ENCODE results near the gene HOXC5.
A peak's percentile ranks its signal among the peaks of the same experiment; 100 is the strongest.

Gene HOXC5

DNA sequence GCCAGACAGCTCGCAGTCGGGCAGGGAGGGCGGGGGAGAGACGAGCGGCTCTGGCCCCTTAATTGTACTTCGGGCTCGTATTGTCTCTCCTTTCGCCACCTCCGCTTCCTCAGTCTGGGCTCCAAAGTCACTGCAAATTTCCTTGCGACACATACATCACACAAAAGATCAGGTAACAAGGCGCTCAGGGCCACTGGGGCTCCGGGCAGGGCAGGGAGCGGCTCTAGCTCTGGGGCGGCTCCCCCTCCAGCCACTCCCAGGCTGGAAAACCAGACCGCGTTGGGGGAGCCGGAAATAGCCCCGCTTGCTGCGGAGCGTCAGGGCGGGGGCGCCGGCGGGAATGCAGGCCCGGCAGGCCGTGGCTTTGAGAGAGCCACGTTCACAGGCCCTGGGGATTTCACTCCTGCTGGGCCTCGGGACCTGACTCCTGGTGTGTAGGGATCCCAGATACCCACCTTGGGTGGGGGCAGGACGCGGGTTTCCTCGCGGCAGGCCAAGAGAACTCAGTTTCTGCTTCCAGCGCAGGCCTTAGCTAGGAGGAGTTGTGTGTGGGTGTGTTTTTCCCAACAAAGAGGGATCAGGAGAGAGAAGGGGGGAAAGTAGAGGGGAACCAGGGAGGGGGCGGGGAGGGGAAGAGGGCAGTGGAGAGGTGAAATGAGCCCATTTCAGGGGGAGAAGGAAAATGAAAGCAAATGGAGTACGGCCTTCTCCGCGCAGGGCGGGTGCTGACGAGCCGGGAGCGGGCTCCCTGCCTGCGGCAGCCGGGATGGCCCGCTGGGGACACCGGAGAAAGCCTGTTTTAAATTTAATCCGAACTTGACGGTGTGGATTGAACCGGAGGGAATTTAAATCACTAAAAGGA is 37.2 kb upstream of the HOXC5 start:
- DNase-seq (ENCODE audit: low read depth), result peak; percentile 58

DNA sequence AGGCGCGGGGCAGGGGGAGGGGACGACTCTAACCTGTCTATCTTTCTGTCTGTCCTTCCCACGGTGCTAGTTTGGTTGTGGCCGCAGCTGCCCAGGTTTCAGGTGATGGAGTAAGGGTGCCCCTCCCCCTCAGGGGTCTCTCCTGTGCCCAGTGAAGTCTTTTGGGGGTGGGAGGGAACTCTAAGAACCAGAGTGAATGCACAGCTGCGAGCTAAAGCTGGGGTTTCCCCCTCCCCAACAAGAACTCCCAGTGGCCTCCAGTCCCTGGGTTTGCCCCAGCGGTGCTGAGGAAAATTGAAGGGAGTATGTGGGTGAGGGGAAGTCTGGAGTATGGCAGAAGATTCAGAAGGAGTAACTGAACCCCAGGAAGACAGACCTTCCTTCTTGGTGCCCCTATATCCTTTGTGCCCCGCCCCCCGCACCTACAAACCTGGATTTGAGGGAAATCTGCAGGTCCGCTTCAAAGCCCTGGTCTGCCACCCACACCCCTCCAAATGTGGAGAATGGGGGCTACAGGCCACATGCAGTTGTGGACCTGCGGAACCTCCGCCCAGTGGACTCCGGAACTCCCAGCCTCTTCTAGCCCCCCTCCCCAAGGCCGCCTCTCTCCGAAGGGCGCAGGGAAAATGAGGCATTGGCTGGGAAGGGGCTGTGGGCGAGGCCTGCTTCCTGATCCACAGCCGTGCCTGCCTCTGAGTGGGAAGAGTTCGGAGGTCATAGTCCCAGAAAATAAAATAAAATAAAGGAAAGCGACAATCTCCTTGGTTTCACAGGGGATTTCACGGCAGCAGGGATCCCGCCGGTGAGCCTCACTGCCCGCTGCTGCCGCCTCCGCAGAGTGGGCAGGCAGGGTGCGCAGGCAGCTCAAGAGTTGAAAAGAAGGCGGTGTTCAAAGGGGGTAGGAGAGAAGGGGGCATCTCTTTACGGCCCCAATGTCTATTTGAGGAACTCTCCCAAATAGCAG is 36.3 kb upstream of the HOXC5 start:
- DNase-seq (ENCODE audit: low read depth), result no peak

DNA sequence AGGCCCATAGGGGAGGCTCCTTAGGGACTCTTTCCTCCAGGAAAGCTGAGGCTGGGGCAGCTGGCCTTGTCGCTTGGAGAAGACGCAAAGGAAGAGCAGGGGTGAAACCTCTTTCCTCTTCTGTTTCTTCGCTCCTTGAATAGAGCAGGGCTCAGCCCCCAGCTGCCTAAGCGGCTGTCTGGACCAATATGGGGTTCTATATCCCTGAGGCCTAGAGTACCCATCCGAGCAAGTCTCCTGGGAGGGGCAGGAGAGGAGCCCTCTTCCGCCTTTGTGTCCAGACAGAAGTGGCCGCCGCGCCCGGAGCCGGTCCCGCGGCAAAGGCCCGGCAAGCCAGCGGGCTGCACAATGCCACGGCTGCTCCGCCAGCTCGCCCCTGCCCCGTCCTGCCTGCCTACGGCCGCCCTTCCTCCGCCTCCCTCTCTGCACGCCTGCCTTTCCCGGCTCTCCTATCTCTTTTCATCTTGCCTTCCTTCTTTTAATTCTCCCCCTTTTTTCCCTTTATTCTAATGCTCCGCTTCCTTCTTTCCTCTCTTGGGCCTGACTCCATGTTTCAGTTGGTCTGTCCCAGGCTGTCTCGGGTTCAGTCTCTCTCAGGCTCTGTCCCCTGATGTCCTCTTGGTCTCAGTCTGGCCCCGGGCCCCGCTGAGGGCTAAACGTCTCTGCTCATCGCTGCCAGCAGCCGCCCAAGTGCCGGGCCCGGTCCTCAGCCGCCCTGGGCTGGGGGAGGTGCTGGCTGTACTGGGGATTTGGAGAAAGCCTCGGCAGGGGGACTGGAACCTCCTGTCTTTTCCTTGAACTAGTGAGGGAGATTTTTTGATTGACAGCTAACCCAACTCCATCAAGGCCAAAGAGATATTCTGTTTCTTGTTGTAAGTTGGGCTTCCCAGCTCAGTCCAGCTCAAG is 35.4 kb upstream of the HOXC5 start:
- no peak for DNase-seq (ENCODE audit: low read depth)

DNA sequence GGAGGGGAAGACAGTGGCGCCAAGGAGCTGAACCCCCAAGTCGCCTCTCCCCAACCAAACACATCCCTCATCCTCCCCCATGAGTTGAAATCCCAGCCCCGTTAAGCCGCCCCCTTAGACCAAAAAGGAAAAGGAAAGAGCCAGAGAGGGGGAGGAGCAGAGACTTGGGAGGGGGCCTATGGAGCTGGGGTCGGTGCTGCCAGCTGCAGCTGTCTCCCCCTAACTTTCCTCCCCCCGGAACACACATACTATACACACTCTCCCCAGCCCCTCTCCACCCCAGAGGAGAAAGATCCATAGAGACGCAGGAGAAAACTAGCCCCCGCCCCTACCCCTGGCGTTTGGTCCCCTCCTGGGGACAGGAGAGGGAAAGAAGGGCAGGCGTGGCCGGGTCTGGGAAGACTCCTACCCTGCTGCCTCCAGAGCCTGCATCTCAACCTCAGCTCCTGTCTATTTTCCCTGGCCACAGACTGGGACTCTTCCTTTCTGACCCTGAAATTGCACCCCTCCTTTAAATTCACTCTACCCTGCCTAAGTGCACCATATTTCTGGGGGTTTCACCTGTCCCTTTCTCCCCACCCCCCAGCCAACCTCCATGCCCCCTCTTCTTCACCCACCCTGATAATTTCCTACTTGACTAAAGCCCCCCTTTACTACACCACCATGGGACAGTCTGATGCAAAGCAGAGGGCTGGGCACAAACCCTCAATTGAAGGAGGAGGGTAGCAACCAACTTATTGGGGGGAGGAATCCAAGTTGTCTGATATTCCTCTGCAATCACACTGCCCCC is 34.5 kb upstream of the HOXC5 start:
- DNase-seq (ENCODE audit: low read depth), result no peak

DNA sequence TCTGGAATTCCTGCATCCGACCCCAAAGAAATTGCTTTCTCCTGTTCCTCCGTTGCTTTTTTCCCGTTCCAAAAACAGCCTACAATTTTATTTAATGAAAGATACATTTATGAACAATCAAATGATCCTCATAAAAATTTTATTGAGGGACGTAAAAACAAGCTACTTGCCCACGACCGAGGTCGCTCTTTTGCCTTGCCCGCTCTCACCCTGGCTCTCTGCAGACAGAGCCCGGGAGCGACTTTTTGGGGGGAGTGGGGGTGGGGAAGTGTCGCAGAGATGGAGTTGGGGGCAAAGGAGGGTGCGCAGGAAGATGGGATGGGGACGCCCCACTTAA is 34.0 kb upstream of the HOXC5 start:
- DNase-seq (ENCODE audit: low read depth), result no peak

DNA sequence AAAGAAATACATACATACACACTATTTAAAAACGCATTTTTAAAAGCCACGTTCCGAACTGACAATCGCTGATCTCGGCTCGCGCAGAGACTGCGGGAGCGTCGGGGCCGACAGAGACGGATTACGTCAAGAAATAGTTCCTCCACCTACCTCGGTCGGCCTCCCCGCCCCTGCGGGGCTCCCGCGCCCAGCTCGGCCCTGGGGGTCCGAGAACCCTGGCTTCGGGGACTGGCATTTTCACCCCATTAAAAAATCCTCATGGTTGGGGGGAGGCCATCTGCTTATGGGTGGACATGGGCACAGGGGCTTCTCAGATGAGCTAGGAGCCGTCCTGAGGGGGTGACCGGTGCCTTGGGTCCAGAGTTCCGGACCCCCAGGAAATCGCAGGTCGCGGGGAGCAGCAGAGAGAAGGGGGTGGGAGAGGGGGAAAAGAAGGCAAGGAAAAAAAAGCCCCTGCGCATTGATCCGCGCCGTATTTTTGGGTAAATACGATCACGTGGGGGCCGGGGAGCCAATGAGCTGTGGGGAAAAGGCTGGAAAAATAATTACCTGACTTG is 33.2 kb upstream of the HOXC5 start:
- DNase-seq (ENCODE audit: low read depth), result peak; percentile 59

DNA sequence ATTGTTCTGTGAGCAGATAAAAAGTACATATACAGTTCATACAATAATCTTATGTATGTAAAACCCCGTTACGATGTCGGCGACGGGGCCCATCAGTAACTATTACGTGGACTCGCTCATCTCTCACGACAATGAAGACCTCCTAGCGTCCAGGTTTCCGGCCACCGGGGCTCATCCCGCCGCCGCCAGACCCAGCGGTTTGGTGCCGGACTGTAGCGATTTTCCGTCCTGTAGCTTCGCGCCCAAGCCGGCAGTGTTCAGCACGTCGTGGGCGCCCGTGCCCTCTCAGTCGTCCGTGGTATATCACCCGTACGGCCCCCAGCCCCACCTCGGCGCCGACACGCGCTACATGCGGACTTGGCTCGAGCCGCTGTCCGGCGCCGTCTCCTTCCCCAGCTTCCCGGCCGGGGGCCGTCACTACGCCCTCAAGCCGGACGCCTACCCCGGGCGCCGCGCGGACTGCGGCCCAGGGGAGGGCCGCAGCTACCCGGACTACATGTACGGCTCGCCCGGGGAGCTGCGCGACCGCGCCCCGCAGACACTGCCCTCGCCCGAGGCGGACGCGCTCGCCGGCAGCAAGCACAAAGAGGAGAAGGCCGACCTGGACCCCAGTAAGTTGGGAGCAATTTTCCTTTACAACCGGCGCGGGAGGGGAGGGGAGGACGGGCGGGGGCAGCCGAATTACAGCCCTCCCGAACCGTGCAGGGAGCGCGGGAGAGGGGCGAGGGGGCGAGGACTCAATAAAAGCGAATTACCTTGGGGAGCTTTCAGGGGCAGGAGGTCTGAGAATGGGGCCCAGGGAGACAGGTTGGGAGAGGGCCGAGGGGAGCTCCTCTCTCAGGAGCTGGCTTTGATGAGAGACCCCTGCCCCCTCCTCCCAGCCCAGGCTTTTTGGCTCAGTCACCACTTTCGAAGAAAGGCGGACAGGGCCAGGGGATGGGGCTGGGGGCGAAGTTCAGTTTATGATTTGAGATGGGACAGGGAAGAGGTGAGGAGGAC is 32.4 kb upstream of the HOXC5 start, which contains the start of gene HOXC9:
TSS of gene HOXC9 (plus strand) at position 46 of the 999 bp plus-strand sequence. CDS start at position 74, 28 bp downstream.
- DNase-seq (ENCODE audit: low read depth), result no peak

DNA sequence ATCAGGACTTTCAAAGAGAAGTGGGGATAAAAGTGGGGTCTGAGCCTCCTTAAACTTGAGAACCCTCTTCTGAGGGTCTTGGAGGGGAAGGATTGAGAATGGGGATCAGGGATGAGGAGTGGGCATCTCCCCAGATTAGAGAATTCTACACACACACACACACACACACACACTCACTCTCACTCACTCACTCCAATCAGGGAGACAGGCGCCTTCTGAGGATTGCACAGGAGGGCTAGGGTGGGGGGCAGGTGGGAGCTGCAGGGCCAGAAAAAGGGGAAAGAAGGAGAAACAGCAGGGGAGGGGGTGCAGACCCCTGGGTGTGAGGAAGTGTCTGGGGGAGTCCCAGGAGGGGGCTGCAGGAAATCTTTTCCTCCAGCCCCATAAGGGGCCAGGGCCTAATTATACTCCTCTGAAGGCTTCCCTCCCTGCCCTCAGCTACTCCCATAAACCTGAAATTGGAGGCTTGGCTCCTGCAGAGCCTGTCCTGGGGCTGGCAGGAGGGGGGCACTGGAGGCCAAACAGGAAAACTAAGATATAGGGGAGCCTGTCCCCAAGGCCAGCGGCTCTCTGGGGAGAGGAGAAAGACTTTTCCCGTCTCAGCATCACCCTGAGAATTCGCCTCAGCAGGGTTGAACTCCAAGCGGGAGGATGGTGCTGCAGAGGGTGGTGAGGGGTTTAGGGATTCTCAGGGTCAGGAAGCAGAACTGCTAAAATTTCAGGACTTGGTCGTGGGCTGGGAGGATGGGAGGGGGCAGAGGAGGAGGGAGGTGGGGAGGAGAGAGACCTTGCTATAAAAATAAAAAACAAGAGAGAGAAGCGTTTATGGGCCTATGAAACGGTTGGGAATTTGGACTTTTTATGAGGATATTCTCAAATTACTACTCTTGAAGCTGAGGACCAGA is 31.3 kb upstream of the HOXC5 start:
- no peak for DNase-seq (ENCODE audit: low read depth)

DNA sequence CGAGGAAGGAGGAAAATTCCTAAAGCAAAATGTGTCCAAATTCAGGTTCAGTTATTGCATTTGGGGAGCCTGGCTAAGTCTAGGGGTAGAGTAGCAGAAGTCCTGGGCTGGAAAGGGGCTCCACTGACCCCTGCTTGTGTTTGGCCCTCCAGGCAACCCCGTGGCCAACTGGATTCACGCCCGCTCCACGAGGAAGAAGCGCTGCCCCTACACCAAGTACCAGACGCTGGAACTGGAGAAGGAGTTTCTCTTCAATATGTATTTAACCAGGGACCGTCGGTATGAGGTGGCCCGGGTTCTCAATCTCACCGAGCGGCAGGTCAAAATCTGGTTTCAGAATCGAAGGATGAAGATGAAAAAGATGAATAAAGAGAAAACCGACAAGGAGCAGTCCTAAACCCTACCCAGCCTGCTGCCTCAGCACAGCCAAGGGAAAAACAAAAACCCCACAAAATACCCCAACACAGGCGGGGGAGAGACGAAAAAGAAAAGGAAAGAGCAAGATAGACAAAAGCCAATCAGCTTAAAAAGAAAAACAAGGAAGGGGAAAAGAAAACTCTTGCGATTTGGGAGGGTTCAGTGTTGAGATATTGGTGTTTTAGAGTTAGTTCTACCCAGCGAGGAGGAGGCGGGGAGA is 30.5 kb upstream of the HOXC5 start:
- DNase-seq (ENCODE audit: low read depth), result no peak

DNA sequence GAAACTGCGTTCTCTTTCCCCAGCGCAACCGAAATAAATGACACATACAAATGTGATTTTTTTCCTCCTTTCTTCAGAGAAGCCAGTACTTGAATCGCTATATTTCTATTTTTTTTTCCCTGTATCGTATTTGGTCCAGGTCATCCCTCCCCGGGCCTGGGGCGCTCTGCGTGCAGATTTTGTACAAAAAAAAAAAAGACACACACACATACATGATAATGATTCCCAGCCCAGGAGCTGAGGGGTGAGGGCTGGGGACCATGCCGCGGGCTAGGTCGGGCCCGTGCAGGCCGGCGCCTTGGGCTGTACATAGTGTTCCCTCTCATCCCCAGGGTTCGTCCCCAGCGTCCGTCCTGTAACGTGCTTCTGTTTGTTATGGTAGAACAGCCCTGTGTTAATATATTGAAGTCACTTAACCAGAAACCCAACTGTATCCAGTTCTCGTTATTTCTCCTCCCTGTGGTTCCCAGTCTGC is 29.9 kb upstream of the HOXC5 start:
- no peak for DNase-seq (ENCODE audit: low read depth)

DNA sequence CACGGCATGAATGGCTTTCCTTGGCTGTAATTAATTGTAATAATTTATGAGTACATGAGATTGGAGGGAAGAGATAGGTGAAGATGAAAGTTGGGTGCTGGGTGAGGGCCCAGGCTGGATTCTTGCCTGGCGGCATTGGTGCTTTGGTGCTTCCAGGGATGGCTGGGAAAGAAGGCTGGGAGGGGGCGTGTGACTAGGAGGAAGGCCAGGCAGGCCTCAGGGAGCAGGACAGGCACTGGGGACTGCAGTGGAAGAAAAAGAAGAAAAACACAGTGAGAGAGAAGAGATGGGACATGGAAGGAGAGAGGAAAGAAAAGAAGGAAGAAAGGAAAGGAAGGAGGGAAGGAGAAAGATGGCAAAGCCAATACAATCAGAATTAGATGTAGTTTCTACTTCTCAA is 29.2 kb upstream of the HOXC5 start:
- DNase-seq (ENCODE audit: low read depth), result no peak

DNA sequence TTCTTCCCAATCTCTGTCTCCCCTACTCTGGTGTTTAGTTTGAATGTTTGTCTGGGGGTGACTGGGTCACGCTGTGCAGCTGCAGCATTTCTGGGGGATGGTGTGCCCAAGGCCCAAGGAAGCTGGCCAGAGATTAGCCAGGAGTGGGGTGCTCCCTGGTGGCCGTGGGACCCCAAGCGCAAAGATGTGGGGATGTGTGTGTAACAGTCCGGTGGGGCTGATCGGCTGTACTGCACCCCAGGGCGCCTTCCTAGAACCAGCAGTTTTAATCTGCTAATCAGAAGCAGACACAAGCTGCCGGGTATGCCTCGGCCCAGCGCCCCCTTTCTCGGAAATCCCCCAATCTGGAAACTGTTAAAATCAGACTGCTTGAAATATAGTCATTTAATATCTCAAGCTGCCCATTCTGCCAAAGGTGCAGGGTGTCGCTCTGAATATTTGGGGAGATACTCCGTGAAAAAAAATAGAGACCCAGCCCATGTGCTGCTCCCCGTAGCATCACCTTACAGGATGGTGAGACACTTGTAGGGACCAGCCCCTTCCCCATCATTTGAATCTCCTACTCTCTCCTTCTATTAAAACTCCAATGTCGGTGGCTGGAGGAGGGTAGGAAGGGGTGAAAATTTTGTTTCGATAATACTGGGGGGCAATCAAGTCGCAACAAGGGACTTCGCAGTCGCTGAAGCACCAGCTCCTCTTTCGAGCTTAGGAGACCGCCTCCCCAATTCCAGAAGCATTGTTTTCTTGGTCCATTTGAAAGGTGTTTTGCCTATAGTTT is 28.6 kb upstream of the HOXC5 start:
- DNase-seq (ENCODE audit: low read depth), result no peak

DNA sequence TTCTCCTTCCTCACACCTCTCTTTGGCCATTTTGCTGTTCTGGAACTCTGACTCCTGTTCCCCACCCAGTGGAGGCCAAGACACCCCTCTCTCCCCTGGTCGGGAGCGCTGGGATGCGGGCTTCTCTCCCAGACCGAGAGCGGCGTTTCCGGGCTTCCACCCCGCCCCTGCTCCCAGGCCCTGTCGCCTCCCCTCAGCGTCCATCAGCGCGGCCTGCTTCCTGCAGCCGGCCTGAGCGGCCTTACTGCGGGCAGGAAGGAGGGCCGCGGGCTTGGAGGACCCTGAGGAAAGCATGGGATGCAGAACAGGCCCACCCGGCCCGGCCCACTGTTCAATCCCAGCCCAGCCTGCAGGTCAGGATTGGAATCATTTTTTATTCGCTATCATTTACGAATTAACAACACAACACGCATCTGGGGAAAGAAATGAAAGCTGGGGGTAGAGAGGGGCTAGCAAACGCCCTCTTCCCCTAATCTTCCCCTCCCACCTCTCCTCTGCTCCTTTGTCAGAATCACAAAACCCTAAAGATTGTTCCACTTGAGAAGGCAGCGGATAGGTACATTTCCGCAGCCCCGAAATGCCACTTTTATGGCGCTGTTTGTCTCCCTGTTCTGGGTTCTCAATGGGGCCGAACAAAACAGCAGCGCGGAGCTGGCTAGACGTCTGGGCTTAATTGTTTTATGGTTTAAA is 27.9 kb upstream of the HOXC5 start:
- DNase-seq (ENCODE audit: low read depth), result no peak

DNA sequence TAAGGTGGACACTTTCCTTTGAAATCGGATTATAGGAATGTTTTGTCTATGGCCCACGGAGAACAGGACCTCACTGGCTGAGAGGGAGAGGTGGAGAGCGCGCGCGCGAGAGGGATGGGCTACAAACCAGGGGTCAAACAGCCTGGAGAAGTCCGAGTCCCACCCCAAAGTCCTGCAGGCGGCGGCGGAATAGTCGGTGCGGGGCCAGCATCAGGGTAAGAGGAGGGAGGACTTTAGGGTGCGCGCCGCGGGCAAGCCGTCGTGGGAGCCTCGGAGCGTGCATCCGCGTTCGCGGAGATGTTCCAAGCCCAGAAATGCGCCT is 27.4 kb upstream of the HOXC5 start:
- DNase-seq (ENCODE audit: low read depth), result no peak

DNA sequence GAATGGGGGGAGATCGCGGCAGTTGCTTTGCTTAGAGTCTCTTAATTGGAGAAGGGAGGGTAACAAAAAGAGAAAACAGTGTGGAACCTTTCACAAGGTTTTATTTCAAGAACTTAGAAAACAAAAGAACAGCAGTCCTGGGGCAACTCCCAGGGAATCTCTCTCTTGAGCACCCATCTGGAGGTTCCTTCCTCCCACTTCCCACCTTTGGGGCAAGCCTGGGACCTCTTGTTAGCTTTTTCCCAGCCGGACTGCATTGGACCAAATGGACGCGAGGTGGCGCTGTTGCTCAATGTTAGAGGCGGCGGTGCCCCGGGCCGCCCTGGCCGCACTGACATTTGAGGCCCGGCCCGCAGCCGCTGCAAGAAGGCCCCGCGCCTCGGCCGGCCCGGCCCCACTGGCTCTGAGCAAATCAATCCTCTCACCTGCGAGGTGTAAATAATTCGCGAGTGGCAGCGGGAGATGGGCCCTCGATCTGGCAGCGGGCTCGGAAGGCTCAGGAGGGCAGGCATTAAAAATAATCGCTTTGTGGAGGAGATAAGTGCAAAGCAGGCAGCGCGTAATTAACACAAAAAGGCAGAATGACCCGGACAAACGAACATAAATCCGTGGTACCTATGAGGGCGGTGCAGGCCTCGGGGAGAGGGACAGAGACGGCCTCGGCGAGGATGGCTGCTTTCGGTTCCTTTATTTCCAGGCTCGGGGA is 26.8 kb upstream of the HOXC5 start:
- DNase-seq (ENCODE audit: low read depth), result peak; percentile 59

All from HS-27A (cell line).